ENCODE results near the gene DISC1.
"Not testable (repeated sequence)": the region's sequence is repeated elsewhere in the genome, so short reads cannot be mapped to it uniquely, and the experiment has no call there.

Gene DISC1

DNA sequence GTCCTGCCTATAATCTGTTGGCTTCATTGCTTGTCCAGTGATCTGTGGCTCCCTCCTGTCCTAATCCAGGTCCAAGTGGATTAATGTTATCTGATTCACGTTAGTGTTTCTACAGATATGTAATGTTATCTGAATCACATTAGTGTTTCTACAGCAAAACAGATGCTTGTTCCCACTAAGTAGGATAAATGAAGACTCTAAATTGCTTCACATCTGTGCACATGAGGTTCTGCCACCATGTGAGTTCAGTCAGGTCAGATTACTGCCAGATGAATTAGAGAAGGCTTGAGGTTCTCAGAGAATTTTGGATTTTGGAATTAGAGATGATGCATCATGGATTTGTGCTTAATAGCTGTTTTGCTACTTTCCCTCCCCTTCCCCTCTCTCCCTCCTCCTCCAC, 13.2 kb downstream of the DISC1 start:
- DNase-seq, result no peak

DNA sequence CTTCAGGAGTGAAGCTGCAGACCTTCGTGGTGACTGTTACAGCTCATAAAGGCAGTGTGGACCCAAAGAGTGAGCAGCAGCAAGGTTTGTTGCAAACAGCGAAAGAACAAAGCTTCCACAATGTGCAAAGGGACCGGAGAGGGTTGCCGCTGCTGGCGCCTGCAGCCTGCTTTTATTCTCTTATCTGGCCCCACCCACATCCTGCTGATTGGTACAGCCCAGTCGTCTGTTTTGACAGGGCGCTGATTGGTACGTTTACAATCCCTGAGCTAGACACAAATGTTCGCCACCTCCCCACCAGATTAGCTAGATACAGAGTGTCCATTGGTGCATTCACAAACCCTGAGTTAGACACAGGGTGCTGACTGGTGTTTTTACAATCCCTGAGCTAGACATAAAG, 14.9 kb downstream of the DISC1 start:
- DNase-seq, result not testable (repeated sequence)

DNA sequence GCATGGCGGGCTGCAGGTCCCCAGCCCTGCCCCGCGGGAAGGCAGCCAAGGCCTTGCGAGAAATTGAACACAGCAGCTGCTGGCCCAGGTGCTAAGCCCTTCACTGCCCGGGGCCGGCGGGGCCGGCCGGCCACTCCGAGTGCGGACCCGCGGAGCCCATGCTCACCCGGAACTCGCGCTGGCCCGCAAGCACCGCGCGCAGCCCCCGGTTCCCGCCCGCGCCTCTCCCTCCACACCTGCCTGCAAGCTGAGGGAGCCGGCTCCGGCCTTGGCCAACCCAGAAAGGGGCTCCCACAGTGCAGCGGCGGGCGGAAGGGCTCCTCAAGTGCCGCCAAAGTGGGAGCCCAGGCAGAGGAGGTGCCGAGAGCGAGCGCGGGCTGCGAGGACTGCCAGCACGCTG, 15.5 kb downstream of the DISC1 start:
- DNase-seq, result not testable (repeated sequence)

DNA sequence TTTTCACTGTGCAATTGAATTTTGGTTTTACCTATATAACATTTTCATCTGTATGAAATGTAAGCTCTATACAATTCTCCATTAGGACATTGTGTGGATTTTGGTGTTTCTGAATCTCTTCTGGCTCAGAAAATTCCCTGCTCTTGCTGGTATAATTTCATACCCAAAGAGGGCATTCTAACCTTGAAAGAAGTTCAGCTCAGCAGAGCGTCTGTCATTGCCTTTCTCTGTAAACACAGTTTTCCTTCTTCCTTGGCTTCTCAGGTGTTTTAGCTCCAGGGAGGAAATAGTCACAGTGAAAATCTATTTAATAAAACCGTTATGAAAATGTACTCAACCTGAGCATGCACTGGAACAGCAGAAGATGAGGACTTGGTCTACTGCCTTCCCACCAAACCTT, 16.0 kb downstream of the DISC1 start:
- no peak for DNase-seq

DNA sequence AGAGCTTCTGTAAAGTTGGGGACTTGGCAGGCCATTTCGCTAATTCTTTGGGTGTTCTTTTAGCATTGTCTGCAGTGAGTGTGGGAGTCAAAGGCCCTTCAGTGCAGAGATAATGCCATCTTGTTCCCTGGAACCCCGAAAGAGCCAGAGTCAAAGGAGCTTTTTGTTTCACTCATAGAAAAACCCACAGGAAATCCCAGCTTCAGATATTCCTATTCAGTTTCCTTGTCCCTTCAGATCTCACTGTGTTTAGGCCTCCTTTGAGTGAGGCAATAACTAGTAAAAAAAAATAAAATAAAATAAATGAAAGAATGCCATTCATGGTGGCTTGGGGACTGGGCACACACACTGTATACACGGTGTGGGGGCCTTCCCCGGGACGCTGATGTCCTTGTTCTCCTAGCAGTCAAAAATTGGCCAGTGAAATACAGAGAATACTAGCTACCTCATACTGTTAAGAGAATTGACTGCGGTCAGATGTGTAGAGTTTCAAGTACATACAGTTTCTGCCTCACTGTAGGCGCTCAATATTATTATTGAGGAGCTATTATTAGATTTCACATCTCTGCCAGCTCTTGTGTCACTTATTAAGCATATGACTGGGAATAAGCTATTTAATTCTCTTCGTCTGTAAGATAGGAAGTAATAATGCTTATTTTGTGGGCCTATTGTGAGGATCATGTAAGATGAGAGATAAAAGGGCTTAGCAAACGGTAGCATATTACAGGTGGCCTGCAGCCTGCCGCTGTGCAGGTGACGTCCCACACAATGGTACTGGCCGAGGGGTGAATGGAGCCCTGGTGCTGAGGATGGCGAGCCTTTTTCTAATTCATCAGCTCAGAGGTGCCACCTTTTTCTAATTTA, 16.7 kb downstream of the DISC1 start:
- no peak for DNase-seq

DNA sequence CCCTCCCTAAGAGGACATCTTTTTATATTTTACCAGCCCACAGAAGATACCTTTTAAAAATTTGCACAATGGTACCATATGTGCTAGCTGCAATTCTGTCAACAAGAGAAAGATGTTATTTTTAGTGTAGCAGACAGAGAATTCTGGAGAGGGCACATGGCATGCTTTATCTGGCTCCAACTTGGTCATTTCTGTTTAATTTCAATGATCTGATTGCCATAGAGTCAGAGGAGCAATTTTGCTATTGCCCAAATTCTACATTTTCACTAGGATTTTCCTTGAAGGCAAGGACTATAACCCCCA, 17.3 kb downstream of the DISC1 start:
- DNase-seq, result no peak

DNA sequence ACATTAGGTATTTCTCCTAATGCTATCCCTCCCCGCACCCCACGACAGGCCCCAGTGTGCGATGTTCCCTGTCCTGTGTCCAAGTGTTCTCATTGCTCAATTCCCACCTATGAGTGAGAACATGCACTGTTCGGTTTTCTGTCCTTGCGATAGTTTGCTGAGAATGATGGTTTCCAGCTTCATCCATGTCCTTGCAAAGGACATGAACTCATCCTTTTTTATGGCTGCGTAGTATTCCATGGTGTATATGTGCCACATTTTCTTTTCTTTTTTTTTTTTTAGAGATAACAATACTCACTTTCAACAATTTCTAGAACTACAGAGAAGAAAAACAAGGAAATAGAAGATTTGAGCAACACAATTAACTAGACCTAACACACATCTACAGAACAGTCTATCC, 19.0 kb downstream of the DISC1 start:
- DNase-seq, result not testable (repeated sequence)

DNA sequence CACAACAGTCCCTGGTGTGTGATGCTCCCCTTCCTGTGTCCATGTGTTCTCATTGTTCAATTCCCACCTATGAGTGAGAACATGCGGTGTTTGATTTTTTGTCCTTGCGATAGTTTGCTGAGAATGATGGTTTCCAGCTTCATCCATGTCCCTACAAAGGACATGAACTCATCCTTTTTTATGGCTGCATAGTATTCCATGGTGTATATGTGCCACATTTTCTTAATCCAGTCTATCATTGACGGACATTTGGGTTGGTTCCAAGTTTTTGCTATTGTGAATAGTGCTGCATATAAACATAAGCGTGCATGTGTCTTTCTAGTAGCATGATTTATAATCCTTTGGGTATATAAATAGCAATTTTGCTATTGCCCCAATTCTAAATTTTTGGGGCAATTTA, 19.6 kb downstream of the DISC1 start:
- DNase-seq, result not testable (repeated sequence)

DNA sequence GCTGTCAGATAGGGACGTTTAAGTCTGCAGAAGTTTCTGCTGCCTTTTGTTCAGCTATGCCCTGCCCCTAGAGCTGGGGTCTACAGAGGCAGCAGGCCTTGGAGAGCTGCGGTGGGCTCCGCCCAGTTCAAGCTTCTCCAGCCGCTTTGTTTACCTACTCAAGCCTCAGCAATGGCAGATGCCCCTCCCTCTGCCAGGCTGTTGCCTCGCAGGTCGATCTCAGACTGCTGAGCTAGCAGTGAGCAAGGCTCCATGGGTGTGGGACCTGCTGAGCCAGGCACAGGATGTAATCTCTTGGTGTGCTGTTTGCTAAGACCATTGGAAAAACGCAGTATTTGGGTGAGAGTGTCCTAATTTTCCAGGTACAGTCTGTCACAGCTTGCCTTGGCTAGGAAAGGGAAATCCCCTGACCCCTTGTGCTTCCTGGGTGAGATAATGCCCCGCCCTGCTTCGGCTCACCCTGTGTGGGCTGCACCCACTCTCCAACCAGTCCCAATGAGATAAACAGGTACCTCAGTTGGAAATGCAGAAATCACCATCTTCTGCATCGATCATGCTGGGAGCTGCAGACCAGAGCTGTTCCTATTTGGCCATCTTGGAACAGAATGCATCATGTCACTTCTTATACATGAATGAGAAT, 25.2 kb downstream of the DISC1 start:
- not testable (repeated sequence) for DNase-seq

DNA sequence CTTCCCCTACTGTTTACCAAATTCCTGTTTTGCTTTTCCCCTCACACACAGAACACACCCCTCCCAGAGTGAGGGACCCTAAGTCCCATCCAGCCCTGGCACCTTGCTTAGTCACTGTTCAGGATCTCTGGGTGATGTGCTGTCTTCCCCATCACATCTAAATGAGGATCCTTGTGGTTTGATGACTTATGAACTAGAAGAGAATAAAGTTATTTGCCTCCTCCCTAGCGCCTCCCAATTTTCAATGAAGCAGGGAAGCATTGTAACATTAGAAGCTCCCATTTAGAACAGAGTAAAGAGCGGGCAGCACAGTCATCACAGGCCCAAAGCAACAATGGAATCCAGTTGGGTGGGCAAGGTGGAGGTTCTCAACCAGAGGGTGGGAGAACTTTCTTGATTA, 27.0 kb downstream of the DISC1 start:
- DNase-seq, result no peak

DNA sequence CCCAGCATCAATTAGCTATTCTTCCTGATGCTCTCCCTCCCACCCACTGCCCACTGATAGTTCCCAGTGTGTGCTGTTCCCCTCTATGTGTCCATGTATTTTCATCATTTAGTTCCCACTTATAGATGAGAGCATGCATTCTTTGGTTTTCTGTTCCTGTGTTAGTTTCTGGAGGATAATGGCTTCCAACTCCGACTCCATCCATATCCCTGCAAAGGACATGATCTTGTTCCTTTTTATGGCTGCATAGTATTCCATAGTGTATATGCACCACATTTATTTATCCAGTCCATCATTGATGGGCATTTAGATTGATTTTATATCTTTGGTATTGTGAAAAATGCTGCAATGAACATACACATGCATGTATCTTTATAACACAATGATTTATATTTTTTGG, 30.2 kb downstream of the DISC1 start:
- DNase-seq, result no peak

DNA sequence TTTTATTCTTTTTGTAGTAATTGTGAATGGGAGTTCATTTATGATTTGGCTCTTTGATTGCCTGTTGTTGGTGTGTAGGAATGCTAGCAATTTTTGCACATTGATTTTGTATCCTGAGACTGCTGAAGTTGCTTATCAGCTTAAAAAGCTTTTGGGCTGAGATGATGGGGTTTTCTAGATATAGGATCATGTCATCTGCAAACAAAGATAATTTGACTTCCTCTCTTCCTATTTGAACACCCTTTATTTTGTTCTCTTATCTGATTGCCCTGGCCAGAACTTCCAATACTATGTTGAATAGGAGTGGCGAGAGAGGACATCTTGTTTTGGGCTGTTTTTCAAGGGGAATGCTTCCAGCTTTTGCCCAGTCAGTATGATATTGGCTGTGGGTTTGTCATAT, 31.6 kb downstream of the DISC1 start:
- not testable (repeated sequence) for DNase-seq

DNA sequence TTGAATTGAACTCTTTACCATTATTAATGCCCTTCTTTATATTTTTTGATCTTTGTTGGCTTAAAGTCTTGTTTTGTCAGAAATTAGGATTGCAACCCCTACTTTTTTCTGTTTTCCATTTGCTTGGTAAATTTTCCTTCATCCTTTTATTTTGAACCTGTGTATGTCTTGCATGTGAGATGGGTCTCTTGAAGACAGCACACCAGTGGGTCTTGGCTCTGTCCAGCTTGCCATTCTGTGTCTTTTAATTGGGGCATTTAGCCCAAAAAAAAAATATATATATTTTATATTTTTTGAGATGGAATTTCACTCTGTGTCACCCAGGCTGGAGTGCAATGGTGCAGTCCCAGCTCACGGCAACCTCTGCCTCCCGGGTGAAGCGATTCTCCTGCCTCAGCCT, 33.6 kb downstream of the DISC1 start:
- no peak for DNase-seq

DNA sequence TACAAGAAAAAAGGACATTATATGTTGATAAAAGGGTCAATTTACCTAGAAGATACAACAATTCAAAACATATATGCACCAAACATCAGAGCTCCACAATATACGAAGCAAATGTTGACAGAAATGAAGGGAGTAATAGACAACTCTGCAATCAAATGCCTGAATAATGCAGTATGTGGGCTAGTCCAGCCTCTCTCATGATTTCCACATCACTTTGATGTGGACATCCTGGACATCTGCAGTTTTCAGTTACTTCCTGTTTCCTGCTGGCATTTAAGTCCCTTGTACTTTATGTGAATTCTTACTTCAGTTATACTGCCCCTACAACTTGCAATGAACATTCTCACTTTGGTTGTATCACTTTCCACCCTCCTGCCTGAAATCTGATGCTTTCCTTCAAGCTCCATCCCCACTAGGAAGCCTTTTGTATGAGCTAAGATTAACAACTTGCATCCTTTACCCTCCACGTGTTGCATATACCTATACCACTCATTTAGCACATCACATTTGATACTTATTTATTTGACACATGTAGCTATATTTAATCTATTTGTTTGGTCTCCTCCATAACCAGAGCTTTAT, 36.7 kb downstream of the DISC1 start:
- DNase-seq, result no peak

DNA sequence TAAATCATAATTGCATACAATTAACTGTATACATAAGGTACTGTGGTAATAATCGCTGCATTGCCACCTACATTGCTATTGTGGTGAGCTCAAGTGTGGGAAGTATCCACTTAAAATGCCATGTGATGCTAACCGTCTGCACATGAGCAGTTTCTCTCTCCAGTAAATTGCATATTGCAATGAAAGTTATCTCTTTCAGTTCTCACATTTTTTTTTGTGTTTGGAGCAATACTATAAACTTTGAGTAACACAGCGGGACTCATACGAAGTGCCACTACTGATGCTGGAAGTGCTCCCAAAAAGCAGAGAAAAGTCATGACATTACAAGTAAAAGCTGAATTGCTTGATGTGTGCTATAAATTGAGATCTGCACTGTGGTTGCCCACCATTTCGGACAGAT, 38.5 kb downstream of the DISC1 start:
- DNase-seq, result no peak

DNA sequence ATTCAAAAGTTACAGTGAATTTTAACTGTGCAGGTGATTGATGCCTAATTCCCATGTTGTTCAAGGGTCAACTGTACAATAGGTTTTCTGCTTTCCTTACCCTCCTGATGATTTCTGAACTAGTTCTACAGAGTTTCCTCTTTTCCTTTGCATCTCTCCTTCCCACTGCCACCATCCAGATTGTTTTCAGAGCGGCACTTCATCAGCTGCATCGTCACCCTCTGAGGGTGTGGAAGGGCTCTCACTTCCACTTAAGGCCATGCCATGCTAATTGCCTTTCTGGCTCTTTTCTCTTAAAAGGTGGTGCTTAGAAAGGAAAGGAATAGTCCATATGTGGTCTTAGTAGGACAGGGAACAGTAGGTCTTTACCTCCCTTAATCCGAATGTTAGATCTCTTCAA, 39.1 kb downstream of the DISC1 start:
- no peak for DNase-seq

DNA sequence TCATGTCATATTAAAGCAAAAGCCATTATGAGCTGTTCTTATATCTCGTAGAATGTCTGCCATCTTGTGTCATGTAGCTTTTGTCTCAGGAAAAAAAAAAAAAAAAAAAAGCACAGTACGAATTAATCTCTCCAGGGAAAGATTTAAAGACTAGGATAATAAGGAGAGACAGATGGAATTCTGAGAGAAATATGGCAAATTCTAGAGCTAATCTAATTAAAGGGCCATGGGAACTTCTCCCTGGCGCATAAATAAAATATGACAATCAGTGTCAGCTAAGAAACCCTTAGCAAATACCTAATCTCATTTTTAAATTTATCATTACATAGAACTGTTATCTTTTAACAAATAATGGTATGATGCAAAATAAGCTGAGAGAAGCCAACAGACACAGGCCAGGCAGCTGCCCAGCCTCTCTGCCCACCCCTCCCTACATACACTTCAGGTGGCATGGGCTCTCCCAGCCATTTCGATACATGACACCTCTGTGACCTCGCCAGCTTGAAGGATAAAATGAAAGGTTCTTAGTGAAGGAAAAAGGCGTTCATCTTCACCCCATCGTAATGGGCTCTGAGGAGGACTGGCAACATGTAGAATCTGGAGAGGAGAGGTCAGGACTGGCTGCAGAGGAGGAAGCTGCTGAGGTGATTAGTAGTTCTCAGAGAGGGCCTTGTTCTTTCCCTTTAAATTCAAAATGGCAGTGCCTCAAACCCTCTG, 39.8 kb downstream of the DISC1 start:
- DNase-seq, result no peak

DNA sequence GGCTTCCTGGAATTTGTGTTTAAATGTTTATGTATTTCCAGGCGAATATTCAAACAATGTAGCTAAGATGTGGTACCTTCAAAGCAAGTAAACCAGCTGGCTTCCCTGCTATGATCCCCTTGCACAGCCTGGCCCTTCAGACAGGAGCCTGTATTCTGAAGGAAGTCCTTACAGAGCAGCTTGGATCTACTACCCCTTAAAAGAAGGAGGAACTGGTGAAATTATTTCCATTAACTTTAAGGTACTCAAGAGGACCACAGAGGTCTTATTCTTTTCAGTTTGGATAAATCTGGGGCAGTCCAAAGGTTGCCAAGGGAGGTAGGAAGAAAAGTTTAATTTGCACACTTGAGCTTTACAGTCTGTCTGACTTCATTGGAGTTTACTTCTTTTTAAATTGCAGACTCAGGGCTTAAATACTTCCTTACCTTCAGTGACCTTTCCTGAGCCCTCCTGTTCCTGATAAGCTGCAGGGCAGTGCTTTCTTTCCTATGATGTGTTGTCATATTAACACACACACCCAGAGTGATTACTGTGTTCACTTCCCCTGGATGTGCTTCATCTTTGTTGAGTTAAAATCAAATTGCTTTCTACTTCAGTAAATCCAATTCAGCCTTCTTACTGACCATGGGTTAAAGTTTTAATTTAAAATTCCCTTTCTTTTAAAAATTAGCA, 40.5 kb downstream of the DISC1 start:
- no peak for DNase-seq

DNA sequence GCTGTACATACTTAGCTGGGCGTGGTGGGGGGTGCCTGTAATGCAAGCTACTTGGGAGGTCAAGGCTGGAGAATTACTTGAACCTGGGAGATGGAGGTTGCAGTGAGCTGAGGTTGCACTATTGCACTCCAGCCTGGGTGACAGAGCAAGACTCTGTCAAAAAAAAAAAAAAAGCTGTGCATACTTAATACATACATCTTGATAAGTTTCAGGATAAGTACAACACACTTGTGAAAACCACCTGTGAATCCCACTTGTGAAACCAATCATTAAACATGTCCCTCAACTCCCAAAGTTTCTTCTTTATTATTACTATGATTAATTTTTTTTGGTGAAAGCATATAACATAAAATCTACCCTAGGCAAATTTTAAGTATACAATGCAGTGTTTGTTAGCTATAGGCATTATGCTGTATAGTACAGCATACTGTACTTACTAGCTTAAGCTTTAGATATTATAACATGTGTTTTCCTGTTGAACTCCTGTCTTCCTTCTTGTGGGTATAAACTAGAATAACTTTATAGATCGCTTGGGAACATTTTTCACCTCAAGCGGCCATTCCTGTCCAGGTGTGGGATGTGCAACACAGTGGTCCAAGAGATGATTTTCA, 41.4 kb downstream of the DISC1 start:
- DNase-seq, result no peak

DNA sequence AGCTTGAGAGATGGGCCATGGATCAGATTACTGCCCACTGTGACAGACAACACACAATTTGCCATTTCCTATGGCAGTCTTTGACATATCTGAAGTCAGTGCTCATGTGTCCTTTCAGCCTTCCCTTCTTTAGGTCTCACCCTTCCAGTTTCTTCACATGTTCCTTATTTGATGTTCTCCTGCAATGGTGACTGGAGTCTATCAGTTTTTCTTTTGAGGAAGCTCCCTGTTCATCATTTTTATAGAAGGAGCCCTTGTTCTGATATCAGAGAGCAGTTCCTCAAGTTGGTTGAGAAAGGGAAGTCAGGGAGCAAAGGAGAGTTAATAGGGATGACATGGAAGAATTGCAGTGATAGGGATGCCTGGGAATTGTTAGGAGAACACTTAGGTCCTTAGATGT, 42.2 kb downstream of the DISC1 start:
- no peak for DNase-seq

DNA sequence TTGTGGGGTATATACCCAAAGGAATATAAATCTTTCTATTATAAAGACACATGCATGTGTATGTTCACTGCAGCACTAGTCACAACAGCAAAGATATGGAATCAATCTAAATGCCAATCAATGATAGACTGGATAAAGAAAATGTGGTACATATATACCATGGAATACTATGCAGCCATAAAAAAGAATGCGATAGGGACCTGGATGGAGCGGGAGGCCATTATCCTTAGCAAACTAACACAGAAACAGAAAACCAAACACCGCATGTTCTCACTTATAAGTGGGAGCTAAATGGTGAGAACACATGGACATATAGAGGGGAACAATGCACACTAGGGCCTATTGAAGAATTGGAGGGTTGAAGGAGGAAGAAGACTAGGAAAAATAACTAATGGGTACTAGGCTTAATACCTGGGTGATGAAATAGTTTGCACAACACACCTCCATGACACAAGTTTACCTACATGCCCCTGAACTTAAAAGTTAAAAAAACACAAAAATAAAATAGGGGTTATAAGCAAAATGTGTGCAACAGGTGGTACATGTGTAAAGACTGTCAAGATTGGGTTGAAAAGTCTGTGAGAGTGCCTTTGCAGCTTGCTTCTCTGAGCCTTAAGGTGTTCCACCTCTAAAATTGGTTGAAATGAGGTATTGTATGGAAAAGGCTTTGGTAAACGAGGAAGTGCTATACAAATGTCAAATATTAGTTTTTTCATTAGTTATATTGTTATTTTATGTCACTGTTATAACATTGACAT, 43.5 kb downstream of the DISC1 start:
- not testable (repeated sequence) for DNase-seq

DNA sequence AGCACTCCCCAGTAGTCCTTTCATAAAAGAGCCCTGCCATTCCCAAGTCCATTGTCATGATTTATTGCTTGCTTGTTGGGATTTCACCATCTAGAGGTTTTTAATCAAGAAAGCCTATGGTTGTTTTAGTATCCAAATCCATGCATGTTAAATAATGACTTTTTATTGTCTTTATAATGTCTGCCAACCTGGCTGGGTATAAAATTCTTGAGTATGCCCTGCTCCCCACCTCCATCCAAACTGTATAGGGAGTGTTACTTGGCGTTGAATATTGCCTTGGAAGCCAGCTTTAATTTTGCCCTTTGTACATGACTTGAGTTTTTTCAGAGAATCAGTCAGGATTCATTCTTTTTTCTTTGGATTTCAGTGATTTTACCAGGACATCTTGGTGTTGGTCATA, 44.2 kb downstream of the DISC1 start:
- DNase-seq, result no peak

Measured in NCI-H1048 (cell line).